Bladder microvascular endothelial cell (primary cell): ENCODE data around the gene PGAP2. TPM values are rescaled to one million over a fixed set of nuclear protein-coding genes. Genes with fewer than 3 reads are reported as not detected.

Experiments
- total RNA-seq: library from RNA; depleted of rRNA; stranded (reverse); fragments of >200 nt; gene quantifications from 2 replicates; pipeline ENCODE4 v1.2.3, GENCODE V29; 2014

The PGAP2 gene
- 6.8 and 13.0 TPM in 2 replicates for total RNA-seq

DNA sequence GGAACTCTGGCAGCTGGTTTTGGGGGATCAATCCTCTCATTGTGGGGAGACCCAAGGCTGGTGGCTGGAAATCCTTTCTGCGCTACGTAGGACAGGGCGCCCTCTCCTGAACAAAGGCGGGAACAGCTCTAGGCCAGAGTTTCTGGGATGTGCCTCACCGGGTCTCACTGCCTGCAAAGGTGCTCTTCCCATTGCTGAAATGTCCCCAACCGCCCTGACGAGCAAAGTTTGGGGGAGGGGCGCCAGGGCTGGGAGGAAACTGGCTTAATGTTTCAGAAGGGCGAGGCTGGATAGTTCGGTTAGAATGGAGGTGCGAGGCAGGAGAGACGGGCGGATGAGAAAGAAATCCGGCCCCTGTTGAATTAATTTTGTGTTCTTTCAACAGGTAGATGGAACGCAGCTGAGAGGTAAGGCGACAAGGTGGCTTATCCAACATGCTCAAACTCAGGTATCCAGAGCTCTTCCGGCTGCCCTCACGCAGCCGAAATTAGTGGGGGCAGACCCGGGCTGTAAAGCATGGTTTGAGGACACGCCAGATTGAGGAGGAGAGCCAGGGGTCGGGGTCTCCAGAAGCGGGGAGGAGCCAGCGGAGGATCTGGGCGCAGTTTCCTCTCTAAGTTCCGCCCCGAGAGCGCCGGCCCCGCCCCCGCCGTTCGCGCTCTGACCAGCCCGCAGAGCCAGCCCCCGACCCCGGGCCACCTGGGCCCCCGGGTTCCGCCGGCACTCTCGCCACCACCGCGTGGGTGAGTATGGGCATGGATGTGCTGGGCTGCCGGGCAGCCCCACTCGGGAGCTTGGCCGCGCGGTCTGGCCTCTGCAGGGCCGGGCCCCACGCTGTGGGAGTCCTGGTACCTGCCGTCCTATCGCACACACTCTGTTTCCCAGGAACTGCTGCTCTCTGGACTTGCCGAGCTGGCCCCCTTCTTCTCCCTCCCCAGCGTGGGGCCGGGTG is at the start of gene PGAP2:
Gene PGAP2, plus strand, starts transcription at position 652 of the 952 bp plus-strand sequence. CDS start 2,700 bp downstream, outside the sequence.

DNA sequence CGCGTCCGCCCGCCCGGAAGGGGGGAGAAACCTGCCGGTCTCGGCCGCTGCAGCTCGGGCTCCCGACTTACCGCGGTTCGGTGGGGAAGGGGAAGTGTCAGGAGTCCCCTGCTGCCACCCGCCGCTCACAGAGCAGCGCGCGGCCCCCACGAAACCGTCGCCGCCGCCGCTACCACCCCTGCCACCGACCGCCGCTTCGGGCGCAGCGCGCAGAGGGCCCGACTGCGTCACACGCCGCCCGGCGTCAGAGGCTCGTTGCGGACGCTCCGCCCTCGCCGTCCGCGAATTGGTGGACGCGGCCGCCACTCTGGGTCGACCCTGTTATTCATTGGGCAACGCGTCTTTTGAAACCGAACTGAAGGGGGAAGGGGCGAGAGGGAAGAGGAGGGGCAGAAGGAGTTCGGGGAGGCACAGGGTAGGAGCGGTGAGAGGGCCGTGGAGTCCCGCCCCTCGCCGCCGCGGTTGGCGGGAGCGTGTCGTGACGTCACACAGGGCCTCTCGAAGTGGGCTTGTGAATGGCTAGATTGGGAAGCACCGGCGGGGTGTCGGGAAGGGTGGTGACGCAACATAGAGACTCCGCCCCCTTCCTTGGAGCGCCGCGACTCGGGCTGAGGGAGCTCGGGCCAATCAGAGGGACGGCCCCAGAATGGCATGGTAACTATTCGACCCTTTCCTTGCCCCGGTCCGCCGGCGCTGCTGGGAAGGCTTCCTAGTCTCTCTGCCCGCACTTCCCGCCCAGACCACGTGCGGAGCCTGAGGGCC is 10.8 kb upstream of the PGAP2 start, which contains the start of gene NUP98:
Gene NUP98, minus strand, starts transcription at position 226 of the 762 bp plus-strand sequence. CDS start 15,437 bp downstream, outside the sequence.

DNA sequence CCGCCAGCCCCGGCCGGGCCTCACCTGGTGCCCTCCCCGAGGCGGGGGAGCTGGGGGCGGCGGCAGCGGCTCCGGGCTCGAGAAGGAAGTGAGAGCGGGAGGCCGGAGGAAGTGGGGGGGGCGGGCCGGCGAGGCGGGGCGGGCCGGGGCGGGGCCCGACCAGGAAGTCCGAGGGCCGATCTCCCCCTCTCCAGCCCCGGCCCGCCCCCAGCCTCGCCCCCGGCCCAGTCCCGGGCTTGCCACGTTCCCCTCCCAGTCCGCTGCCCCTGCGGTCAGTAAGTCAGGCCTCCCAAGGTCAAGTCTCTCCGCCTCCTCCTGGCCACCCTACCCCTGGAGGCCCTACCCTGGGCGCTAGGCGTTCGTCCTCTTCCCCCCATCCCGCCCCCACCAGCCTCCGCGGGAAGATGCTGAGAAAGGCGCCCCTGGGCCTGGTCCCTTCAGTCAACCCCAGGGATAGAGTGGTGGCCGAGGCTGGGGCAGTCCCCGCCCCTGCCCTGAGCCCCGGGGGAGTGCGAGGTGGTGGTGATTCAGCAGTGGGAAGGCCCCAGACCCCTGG is 32.6 kb downstream of the PGAP2 start, which contains the start of gene RHOG:
Gene RHOG, minus strand, starts transcription at position 90 of the 556 bp plus-strand sequence. CDS start 12,821 bp downstream, outside the sequence.

DNA sequence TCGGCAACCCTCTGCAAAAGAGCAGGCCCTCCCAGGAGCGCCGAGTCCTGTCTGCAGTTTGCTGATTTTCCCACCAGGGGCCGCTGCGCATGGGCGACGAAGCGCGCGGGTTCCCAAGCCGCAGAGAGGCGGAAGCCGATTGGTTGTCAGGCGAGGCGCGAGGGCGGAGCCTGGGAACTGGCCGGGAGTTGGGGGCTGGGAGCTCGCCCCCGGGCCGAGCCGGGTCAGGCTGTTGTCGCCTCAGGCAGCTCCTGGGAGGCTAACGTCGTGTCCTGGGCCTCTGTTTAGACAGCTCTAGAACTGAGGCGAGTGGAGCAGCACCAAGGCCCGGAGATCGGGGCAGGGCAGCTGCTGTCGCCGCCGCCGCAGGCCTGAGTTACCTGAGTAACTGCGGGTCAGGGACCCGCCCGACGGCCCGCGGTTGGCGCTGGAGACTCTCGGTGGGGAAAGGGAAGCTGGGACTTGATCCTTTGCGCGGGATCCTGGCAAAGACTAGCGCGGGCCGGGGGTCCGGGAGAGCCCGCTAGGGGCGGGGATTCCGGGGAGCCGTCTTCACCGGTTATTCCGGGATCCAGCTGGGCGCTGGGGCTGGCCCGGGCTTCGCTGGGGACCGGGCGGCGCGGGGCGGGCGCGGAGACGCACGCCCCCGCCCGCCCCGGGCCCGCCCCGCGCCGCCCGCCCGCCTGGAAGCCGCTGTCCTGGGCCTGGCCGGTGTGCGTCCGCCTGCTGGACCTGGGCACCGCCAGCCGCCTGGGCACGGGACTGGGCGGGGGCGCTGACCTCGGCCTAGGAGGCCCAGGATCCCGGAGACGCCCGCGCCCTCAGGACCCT is 46.8 kb downstream of the PGAP2 start, which contains the start of gene STIM1:
Gene STIM1, plus strand, starts transcription at position 688 of the 831 bp plus-strand sequence. CDS start 607 bp downstream, outside the sequence.

Other genes with a start within 250 kb of the PGAP2 start
- gene ART5, start 166.6 kb upstream of the PGAP2 start, total RNA-seq = not detected in 2 replicates
- not detected in 2 replicates for gene ART1, start 163.4 kb upstream of the PGAP2 start, total RNA-seq
- gene CHRNA10, start 137.2 kb upstream of the PGAP2 start, total RNA-seq = 0.16 and 0.94 TPM in 2 replicates
- 62.2 and 124 TPM in 2 replicates for gene NUP98, start 11.0 kb upstream of the PGAP2 start, total RNA-seq
- gene RHOG, start 32.4 kb downstream of the PGAP2 start, total RNA-seq = 11.0 and 19.6 TPM in 2 replicates
- 19.4 and 48.3 TPM in 2 replicates for gene STIM1, start 47.1 kb downstream of the PGAP2 start, total RNA-seq